HG02870 (cell line): Measurements from ENCODE around the gene IRF9.

Source experiments
- ATAC-seq: cut with Tn5 transposase; IDR thresholded peaks from one replicate; pipeline ENCODE4 v1.9.1; 2021; ENCODE audit warnings: mild to moderate bottlenecking, moderate library complexity; ENCODE audit not compliant: unreplicated experiment

Gene IRF9, protein sequence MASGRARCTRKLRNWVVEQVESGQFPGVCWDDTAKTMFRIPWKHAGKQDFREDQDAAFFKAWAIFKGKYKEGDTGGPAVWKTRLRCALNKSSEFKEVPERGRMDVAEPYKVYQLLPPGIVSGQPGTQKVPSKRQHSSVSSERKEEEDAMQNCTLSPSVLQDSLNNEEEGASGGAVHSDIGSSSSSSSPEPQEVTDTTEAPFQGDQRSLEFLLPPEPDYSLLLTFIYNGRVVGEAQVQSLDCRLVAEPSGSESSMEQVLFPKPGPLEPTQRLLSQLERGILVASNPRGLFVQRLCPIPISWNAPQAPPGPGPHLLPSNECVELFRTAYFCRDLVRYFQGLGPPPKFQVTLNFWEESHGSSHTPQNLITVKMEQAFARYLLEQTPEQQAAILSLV

GRCh38 chr14:24160850-24161804 lies at the start of gene IRF9:
TSS of gene IRF9 (plus strand) at chr14:24161265. CDS start at chr14:24162145, 880 bp downstream.
- peak; percentile 92 for ATAC-seq

DNA sequence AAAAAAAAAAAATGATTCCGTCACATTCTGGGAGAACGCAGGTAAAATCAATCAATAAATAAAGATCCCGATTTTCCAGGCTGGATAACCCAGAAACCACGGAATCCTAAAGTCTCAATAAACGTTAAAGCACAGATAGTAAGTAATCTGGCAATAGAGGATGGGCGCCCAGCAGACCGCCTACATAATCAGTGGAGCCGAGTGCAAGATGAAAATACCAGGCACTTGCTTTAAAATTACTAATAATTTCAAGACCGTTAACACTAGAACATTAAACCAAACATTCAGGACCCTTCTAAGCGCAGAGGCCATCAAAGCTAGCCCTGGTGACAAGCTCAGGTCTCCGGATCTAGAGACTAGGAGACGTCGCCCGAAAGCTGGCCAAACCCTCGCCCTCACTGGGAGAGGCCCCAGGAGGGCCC lies 47.7 kb upstream of the IRF9 start:
- no peak for ATAC-seq

DNA sequence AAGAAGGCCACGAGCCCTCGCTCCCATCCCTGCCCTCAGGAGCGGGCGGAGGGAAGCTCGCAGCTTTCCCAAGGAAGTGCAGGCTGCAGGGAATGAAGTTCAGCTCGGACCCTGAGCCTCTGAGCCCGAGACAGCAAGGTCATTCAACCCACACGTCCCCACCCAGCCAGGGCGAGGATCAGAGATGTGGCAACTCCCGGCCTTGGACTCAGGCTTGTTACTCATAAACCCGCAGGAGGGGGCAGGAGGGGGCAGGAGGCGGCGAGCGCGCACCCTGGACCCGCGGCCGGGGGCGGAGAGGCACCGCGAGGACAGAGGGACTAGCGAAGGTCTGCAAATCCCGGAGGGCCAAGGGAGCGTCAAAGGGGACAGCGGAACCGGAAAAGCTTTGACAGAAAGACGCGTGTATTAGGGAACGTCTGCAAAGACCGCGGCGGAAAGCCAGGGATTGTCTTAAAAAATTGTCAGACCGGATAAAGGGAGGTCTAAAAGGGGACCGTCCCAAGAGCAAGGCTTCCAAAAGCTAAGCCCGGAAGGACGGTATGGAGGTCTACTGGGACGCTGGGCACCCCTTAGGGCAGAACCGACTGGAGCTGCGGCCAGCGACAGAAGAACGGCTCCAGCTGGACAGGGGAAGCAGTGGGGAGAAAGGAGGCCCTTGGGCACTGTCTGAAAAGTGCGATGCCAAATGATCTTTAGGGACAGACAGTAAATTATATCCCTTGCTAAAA lies 47.1 kb upstream of the IRF9 start:
- ATAC-seq = peak; percentile 24

- ATAC-seq = peak; percentile 85
These were observed 46.3 kb upstream of the IRF9 start, which contains the start of the genes DCAF11 and NRL for GRCh38 chr14:24114532-24115421. TSS of gene DCAF11 (plus strand) at chr14:24114777. CDS start at chr14:24115595, 818 bp downstream. TSS of gene NRL (minus strand) at chr14:24114949. CDS start at chr14:24082848, 32,101 bp downstream.

DNA sequence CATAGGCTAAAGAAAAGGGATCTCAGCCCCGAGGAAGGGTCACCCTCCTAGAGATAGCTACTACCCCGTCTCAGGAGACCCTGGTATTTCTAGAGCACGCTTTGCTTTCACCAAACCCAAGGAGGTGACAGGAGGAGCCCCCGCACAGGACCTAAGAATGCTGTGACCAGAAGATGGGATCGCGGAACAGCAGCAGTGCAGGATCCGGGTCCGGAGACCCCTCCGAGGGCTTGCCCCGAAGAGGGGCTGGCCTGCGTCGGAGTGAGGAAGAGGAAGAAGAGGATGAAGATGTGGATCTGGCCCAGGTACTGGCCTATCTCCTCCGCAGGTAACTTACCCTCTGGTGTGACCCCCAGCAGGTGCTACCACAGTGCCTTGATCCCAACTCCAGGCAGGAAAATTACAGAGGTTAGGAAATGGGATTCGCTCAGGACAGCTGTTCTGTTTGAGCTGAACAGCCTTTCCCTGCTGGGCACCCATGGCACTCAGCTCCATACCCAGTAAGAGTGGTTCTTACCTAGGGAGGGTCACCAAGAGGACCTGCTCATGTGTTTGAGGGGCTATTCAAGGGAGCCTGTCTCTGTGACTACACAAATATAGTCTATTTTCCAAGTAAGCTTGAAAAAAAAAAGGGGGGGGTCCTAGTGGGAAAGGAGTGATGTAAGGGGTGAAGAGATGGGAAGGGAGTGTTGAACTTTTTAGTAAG lies 45.5 kb upstream of the IRF9 start:
- no peak for ATAC-seq

DNA sequence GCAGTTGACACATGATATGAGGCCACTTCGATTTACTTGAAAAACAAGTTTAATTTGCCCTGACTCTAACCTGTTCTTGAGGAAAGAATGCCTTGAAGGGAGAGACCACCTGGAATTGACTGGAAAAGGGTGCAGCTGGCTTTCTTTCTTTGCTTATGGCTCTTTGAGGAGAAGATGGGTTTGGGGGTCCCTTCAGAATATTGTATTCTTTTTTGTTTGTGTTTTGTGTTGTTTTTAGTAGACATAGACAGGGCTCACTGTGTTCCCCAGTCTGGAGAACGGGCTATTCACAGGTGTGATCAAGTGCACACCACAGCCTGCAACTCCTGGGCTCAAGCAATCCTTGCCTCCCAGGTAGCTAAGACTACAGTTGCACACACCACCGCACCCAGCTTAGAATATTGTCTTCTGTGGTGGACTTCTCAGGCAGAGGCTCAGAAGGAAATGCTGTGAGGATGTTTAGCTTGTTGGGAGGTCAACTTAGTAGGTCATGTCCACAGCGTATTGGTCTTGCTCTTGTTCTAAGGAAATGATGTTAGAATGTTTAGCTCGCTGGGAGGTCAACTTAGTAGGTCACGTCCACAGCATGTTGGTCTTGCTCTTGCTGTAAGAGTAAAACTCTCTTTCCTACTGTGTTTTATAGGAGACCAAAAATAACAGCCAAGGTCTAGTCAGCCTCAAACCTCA lies 44.8 kb upstream of the IRF9 start:
- ATAC-seq = no peak

DNA sequence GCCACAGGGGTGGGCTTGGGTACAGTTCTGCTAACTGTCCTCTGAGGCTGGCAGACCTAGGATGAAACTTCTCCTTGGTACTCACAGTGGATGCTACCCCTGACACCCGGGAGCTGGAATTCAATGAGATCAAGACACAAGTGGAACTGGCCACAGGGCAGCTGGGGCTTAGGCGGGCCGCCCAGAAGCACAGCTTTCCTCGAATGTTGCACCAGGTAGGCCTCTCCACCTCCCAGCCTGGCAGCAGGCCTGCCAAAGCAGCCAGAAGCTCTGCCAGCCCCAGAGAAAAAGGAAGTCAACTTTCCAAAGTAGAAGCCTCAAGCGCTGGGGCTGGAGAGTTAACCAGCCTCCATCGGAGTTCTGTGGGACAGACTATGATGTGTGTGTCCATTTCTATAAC lies 43.9 kb upstream of the IRF9 start:
- no peak for ATAC-seq

DNA sequence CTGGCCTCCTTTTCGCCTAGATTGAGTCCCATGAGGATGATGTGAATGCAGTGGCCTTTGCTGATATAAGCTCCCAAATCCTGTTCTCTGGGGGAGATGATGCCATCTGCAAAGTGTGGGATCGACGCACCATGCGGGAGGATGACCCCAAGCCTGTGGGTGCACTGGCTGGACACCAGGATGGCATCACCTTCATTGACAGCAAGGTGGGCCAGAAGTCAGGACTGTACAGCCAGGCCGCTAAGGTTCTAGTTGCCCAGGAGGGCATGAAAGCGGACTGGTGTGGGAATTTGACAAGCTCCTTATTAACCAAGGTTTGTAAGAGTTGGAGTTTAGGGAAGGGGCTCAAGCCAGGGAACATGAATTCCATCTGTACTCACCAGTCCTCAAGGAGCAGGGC lies 41.4 kb upstream of the IRF9 start:
- no peak for ATAC-seq

- ATAC-seq = no peak
These were observed 39.9 kb upstream of the IRF9 start for GRCh38 chr14:24121210-24121609.

DNA sequence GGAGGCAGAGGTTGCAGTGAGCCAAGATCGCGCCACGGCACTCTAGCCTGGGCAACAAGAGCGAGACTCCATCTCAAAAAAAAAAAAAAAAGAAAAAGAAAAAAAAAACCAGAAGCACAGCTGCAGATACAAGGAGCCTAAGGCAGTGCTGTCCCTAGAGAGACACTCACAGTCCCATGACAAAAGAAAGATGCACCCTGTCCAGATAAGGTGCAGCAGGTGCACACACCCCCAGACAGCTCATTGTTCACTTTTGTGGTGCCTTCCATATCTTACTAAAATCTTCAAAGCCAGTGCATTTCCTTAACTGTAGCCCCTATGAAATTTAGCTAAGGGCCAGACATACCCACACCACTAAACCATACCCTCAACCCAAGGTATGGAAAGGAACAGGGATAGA lies 38.6 kb upstream of the IRF9 start:
- ATAC-seq = no peak

- ATAC-seq = no peak
These were observed 38.2 kb upstream of the IRF9 start for GRCh38 chr14:24122898-24123297.

DNA sequence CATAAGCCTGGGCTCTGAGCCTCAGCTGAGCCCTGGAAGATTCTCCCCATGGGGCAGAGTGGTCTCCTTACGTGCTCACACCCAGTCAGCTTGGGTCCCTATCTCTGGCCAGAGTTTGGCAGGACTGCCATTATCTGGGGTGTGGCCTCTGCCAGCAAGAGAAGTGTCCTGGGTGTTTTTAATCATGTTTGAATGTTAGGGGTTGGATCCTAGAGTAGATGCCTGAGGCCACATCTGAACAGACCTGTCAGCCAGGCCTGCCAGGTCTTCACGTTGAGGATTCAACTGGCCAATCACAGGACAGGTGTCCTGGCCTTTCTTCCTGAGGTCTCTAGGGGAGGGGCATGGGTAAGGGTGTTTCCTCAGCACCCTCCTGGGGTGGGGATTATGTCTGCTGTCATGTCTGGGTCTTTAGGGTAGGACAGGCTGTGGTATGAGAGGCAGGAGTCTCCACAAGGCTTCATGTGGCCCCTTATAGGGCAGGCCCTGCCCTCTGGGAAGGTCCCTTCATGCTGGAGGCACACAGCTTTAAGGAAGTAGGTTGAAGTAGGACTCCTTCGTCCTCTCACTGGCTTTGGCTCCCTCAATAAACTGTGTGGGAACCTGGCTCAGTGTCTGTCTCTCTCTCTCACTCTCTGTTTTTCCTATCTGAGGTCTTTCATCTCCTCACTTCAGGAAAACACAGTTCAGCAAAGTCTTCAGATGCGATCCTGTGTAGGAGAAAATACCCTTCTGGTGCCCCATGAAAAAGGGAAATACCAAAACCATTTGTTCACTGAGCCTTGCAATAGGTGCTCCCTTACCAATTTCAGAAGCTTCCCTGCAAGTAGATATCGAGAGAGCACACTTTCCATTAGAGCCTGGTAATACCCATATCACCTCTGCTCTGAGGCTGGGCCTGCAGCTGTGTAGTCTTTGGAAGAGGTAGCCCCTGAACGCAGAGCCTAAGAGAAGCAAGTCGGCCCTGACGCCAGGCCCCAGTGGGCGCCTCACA lies 37.3 kb upstream of the IRF9 start:
- ATAC-seq = peak; percentile 63

- no peak for ATAC-seq
These were observed 34.1 kb upstream of the IRF9 start for GRCh38 chr14:24126939-24127338.

- ATAC-seq = no peak
These were observed 33.4 kb upstream of the IRF9 start for GRCh38 chr14:24127673-24128072.

GRCh38 chr14:24129410-24129998 lies 31.6 kb upstream of the IRF9 start:
- ATAC-seq = no peak

DNA sequence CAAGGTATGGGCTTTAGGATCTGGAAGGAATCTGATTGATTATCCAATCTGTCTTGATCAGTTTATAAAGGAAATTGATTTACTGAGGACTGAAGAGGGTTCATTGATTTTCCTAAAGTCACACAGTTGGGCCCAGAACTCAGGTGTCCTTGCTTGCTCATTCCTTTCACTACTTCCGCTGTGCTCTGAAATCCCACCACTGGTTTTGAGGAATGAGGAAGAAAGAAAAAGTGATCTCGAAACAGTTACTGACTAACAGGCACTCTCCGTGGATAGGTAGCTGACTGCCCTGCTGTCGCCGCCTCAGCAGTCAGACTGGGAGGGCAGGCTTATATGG lies 30.7 kb upstream of the IRF9 start, which contains the start of gene FITM1:
TSS of gene FITM1 (plus strand) at position 280 of the 337 bp plus-strand sequence. CDS start 905 bp downstream, outside the sequence.
- ATAC-seq = no peak
